NCI-H226 (cell line): Measurements from ENCODE around the gene FBN2.

Experiments
- DNase-seq: peaks from one replicate; pipeline ENCODE4 v3.0.0-alpha.2; 2015

The FBN2 gene

GRCh38 chr5:128538000-128538249 is at the start of gene FBN2:
Gene FBN2 (minus strand): TSS chr5:128538245. CDS start chr5:128537603, 642 bp downstream.
- no peak for DNase-seq

- no peak for DNase-seq
Observed at GRCh38 chr5:128587275-128587674, 49.2 kb upstream of the FBN2 start.

DNA sequence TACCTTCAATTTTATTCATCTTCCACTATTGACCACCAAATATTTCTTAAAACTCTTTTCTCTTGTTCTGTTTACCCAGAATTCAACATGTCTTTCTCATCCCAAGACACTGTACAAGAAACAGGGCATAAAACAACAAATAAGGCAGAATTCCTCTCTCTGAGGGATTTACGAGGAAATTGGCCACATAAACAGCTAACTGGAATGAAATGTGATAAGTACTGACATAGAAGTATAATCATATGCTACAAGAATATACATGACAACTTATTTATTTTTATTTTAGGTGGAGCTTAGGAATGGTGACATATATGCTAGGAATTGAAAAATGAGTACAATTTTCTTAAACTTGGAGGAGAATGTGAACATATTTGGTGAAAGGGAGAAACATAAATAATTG is 48.8 kb upstream of the FBN2 start:
- no peak for DNase-seq

DNA sequence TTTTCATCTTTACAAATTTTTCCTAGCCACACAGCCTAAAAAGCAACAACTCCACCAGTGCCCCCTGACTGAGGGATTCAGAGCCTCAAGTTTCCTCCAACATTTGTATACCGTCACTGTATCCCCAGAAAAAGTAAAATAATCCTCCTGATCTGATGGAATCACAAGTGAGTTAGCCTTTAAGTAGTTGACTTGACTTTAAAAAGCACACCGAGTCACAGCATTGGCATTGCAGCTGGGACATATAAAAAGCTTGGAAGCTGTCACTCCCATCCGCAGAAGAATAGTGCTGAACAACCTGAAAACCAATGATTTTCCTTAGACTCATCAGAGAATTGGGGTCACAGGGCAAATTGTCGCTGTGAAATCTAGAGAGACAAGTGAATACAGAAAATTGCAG is 41.6 kb upstream of the FBN2 start:
- no peak for DNase-seq

DNA sequence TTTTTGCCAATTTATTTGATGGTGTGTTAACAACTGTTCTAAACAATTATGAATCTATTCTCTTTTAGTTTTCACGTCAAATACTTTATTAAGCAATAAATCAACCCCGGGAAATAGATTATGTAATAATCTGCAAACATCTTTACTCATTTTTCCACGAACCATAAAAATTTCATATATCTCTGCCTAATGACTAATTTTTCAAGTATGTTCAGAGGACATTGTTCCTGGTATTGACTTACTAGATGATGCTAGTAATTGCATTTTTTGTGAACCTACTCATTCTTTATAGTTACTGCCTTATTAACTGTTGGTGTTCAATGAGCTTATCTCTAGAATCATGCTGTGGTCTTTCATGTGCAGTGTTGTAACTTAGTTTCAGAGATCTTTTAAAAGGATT is 41.0 kb upstream of the FBN2 start:
- peak; percentile 69 for DNase-seq

DNA sequence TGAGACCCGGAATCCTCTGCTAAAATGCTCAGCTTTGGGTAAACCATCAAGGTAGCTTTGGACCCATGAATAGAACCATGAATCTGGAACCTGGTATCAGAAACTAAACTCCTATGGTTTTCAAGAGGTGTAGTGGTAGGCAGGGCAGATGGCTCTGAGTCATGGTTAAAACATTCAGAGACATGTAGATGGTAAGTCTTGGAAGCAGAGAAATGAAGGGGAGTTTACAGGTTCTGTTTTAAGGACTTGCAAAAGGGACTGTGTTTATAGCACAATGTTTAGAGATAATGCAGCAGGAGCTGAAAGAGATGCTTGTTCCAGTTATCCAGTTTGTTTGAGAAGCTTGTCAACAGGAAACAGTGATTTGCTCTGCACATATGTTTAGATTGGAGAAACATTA is 36.0 kb upstream of the FBN2 start:
- peak; percentile 78 for DNase-seq

- DNase-seq: no peak
Observed at GRCh38 chr5:128572930-128573319, 34.9 kb upstream of the FBN2 start.

- DNase-seq: no peak
Observed at GRCh38 chr5:128572051-128572929, 34.2 kb upstream of the FBN2 start.

GRCh38 chr5:128566178-128566577 is 28.1 kb upstream of the FBN2 start:
- peak; percentile 37 for DNase-seq

- DNase-seq: no peak
Observed at GRCh38 chr5:128559300-128560297, 21.6 kb upstream of the FBN2 start.

DNA sequence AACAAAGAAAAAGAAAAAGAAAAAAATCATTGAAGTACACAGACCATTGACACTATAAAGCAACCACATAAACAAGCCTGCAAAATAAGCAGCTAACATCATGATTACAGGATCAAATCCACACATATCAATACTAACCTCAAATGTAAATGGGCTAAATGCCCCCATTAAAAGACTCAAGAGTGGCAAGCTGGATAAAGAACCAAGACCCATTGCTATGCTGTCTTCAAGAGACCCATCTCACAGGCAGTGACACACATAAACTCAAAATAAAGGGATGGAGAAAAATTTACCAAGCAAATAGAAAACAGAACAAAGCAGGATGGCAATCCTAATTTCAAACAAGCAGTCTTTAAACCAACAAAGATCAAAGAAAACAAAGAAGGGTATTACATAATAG is 15.7 kb upstream of the FBN2 start:
- no peak for DNase-seq

DNA sequence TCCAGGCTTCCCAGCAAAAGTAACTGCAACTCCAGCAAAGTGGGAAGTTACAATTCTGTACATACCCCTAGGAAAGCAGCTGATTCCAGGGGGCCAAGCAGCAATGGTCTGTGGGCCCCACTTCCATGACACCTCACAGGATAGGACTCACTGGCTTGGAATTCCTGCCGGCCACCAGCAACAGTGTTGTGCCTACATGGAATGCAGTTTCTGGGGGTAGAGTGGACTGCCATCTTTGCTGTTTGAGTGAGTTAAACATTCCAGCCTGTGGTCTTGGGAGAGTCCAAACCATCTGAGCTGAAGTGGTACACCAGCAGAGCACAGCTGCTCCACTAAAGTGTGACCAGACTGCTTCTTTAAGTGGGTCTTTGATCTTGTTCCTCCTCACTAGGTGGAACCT is 13.4 kb upstream of the FBN2 start:
- no peak for DNase-seq

GRCh38 chr5:128549496-128549895 is 11.5 kb upstream of the FBN2 start:
- no peak for DNase-seq

DNA sequence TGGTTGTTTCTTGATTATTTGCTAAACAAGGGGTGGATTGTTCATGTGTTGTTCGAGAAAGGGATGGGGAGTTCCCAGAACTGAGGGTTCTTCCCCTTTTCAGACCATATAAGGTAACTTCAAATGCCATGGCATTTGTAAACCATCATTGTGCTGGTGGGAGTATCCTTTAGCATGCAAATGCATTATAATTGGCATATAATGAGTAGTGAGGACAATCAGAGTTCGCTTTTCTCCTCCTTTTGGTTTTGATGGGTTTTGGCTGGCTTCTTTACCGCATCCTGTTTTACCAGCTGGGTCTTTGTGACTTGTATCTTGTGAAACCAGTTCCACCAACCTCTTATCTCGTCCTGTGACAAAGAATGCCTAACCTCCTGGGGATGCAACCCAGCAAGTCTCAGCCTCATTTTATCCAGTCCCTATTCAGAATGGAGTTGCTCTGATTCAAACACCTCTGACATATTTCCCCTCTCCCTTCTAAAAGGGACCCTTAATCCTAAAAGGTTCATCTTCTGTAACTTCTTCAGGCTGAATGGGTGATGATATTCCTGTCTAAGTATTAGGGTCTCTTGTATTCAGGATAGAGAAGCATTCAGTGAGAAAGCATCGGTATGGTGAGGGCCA is 8.7 kb upstream of the FBN2 start:
- DNase-seq: no peak

DNA sequence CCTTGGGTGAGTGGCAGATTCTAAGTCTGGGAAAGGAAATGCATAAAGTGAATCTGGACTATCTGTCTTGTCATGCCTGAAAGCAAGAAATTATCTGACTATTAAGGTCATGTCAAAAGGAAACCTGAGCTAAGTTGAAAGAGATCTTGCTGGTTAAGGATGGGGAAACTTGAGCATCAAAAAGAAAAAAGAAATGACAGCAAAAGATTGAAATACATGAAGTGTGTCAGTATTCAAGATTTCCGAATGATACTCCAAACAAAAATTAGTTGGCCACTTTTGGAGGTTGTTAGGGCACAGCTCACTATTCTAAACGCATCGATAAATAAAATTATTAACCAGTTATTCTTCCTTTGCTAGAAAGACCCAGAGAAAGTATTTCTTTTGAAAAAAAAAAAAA is 3.3 kb upstream of the FBN2 start:
- DNase-seq: no peak

DNA sequence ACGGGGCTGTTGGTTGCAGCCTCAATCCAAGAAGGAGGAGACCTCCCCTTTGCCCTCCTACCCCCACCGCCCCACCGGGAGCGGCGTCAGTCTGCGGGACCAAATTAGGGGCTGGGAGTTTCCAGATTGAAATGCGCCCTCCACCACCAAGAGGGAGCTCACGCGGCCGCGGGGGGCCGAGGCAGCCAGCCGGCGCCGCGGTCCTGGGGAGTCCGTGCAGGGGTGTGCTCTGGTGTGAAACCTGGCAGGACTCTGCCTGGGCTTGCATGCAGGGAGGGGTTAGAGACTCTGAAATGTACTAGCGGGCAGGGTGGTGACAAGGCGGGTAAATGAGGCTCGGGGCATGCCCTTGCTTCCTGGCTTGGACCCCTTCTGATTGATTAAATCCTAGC is 989 bp upstream of the FBN2 start:
- no peak for DNase-seq

DNA sequence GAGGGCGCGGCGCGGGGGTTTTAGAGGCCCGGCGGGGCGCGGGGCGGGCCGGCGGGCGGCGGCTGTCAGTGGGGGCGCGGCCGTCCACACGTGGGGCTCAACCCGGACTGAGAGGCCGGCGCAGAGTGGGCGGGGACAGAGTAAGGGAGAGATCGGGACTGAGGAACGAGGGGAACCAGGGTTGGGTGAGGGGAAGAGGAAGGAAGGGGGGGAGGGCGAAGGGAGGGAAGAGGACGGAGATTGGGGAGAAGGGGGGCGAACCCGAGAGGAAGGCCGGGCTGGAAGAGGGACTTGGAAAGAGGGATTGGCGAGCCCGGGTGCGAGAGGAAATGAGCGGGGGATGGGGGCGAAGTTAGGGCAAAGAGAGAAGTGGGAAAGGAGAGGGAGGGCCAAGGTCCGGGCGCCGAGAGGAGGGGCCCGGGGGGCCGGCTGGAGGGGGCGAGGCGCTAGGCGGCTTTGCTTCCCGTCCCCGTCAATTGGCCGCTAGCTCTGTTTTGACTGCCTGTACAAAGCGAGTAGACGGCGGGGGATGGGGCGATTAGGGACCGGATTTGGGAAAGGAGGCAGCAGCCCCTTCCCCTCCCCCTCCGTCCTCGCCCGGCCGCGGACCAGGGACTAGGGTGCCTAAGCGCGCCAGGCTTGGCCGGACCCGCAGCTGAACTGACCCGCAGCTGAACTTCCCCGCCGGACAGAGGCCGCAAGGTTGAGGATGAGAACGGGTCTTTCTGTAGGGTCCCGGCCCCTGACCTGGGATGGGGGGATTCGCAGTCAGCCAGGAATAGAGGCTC is 399 bp upstream of the FBN2 start:
- DNase-seq: peak; percentile 84

DNA sequence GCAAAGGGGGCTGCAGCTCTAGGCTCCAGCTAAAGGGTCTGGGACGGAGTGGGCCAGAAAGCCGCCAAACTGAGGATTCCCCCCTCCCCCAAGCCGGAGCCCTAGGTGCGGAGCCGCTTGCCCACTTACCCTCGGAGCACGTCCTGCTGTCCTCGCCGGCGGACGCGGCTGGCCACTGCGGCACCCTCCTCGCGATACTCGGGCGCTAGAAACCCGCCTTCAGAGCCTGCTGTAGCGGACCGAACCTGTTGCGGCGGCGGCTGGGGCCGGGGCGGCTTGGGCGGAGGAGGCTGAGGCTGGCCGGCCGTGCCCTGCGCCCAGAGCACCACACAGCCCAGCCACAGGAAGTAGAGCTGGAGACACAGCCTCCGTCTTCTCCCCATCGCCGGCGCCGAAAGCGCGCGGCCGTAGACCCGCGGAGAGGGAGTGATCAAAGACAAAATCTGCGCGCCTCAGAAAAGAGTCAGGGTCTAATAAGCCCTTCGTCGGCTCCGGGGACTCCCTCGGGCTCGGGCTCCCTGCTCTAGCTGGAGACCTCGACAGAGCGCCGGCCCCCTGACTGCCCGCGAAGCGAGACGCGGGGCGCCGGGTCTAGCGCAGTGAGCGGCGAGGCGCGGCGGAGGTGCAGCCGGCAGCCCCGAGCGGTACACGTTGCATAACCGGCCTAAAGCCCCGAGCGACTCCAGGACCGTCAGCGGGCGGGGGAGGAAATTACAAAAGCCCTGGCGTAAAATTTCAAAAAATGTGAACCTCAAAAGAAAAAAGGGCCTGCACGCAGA is 635 bp downstream of the FBN2 start:
- DNase-seq: peak; percentile 42

GRCh38 chr5:128536254-128537220 is 1.5 kb downstream of the FBN2 start:
- no peak for DNase-seq

DNA sequence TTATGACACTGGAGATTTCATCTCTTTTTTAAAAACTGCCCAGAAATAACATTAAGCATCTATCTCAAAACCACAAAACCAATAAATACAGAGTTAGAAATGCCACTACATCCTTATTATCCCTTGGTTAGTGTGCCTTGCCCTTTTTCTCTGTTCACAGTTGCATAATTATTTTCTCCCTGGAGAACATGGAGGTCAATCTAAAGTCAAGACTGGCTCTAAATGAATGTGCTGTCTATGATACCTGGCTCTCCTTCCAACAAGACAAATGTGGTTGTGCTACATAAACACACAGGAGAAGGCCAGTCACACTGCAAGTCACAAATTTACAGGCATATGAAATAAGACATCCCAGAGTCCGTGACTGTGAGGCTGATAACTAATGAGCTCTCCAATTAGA is 2.8 kb downstream of the FBN2 start:
- no peak for DNase-seq

- DNase-seq: no peak
Observed at GRCh38 chr5:128534726-128535125, 3.3 kb downstream of the FBN2 start.
